Memory B cell (primary cell): Measurements from ENCODE around the gene TSC1.

Source experiments
- ATAC-seq: fragments of 150-1000 bp; cut with Tn5 transposase; 2 replicates; pipeline ENCODE4 v1.10.0; 2021; ENCODE audit warnings: low read depth, mild to moderate bottlenecking, moderate library complexity
- DNase-seq, 2 donors: peaks; one replicate each; pipeline ENCODE4 v3.0.0; 2022; ENCODE audit warnings: low spot score in 2 of 2
- H3K27ac Mint-ChIP-seq: one replicate; pipeline ENCODE4 v1.8.0; 2022; ENCODE audit warnings: mild to moderate bottlenecking, moderate library complexity, mixed read lengths
- H3K27me3 Mint-ChIP-seq: one replicate; pipeline ENCODE4 v1.8.0; 2022; ENCODE audit warnings: mixed read lengths
- H3K36me3 Mint-ChIP-seq: one replicate; pipeline ENCODE4 v1.8.0; 2022; ENCODE audit warnings: mild to moderate bottlenecking, mixed read lengths
- H3K4me1 Mint-ChIP-seq: one replicate; pipeline ENCODE4 v1.8.0; 2022; ENCODE audit warnings: mixed read lengths
- H3K4me3 Mint-ChIP-seq: one replicate; pipeline ENCODE4 v1.8.0; 2022; ENCODE audit warnings: mild to moderate bottlenecking, moderate library complexity, mixed read lengths
- H3K9me3 Mint-ChIP-seq: one replicate; pipeline ENCODE4 v1.8.0; 2022; ENCODE audit warnings: mixed read lengths

TSC1 gene

DNA sequence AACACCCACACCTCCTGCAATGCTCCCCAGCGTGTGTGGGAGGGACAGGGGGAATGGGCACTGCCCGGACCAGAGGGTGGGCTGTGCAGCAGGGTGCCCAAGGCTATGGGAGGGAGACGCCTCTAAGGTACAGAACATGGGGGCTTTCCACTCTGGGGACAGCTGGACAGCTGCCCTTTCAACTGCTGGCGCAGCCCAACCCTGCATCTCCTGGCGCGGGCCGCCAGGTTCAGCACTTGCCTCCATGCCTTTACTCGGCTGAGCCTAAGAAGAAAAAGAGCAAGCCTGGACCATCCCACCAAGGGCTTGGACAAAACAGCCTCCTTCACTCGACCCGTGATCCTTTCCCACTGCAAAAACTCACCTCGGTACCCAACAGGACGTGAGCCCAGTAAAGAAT lies 81.3 kb downstream of the TSC1 start:
- DNase-seq (no peak), ATAC-seq (no peak)
- Mint-ChIP-seq H3K4me3 (no peak overlapping the region), H3K36me3 (no peaks in the 10 kb centered on the region), H3K9me3 (no peaks in the 10 kb centered on the region), H3K27me3 (peaks cover 3% of the 10 kb centered on the region), H3K27ac (no peak overlapping the region), H3K4me1 (no peaks in the 10 kb centered on the region)

DNA sequence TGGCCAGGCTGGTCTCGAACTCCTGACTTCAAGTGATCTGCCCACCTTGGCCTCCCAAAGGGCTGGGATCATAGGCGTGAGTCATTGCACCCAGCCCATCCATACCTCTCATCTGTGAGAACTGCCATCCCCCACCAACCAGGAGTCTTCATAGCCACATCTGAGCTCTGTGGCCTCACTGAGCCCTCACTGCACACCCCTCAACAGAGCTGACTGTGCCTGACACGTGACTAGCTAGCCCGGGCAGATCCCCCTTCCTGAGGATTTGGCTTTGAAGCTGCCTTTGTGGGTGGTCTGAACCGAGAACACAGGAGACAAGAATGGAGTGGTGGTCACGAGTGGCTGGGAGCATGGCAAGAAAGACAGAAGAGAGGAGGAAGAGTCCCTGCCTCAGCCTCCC lies 81.9 kb downstream of the TSC1 start:
- Mint-ChIP-seq H3K27ac (no peak overlapping the region), H3K27me3 (peaks cover 3% of the 10 kb centered on the region), H3K4me1 (no peaks in the 10 kb centered on the region), H3K9me3 (no peaks in the 10 kb centered on the region), H3K36me3 (no peaks in the 10 kb centered on the region), H3K4me3 (no peak overlapping the region)
- DNase-seq: no peak
- ATAC-seq: no peak

DNA sequence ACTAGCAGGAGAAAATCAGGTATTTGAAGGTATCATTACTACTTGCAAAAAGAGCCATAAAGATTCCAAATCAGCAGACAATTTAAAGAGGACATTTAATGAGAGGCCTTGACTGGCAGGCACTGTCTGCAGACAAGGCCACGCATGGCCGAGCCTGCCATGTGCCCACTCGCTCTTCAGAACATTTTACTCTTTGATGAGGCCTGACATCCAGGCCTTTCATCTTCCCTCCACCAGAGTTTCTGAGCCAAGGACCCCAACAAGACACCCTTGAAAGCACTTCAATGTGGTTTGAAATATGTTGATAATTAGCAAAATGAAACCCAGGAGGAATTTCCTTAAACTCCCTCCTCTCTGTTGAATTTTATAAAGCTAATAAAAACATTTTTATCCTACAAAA lies 82.8 kb downstream of the TSC1 start:
- no peak overlapping the region for H3K27ac Mint-ChIP-seq
- peaks cover 3% of the 10 kb centered on the region for H3K27me3 Mint-ChIP-seq
- H3K9me3 Mint-ChIP-seq: no peaks in the 10 kb centered on the region
- no peak overlapping the region for H3K4me3 Mint-ChIP-seq
- H3K4me1 Mint-ChIP-seq: no peaks in the 10 kb centered on the region
- H3K36me3 Mint-ChIP-seq: no peaks in the 10 kb centered on the region
- no peak for DNase-seq
- ATAC-seq: no peak

DNA sequence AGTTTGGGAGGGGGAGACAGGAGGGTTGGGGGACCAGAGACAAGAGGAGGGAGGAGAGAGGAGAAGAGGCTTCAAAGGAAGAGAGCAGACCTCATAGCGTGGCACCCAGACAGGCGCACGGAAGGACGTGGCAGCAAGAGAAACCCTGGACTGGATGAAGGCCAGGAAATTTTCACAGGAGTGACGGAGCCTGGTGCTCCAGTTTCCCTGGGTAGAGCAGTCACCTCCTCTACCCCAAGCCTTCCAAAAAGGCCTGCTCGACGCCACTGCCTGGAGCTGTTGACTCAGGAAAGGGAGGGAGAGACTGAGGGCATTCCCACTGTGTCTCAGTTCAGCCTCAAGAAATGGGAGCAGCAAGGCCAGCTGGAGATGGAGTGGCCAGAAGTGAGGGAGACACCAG lies 85.7 kb downstream of the TSC1 start:
- Mint-ChIP-seq H3K4me3 (no peak overlapping the region), H3K27me3 (peaks cover 3% of the 10 kb centered on the region), H3K36me3 (no peaks in the 10 kb centered on the region), H3K4me1 (peaks cover 14% of the 10 kb centered on the region), H3K9me3 (no peaks in the 10 kb centered on the region), H3K27ac (no peak overlapping the region)
- ATAC-seq: no peak
- no peak for DNase-seq

DNA sequence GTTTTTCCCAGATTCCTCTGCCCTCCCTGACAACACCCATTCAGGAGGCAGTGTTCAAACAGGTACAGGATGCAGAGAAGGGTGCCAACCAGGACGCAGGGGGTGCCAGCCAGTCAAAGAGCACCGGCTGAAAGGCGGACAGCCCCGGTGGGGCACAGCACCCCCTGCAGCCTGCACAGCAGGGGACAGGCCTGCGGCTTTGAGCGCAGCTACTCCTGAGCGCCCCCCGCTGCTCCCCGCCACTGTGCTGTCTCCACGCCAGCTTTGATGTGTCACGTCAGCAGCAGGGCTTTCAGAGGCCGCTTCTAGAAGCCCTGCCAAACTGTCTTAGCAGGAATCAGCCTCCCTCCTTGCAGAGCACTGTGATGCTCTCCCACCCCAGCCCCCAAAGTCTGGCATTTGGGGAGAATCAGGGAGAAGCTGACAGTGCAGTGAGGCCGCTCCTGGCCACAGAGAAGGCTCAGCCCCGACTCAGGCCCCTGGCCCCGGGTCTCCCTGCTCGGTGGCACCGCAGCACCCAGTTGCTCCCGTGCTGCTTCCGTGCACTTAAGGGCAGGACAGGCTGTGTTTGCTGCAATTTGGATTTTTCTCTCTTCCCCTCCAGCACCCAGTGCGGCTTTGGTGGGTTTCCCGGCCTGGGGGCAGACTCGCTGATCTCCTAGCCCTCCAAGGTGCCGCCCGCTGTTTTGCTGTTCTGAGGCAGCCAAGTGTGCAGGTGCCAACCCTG lies 86.6 kb downstream of the TSC1 start:
- no peaks in the 10 kb centered on the region for H3K9me3 Mint-ChIP-seq
- H3K36me3 Mint-ChIP-seq: no peaks in the 10 kb centered on the region
- H3K4me3 Mint-ChIP-seq: no peak overlapping the region
- peaks cover 14% of the 10 kb centered on the region for H3K4me1 Mint-ChIP-seq
- DNase-seq (no peak), ATAC-seq (no peak)
- peaks cover 3% of the 10 kb centered on the region for H3K27me3 Mint-ChIP-seq
- no peak overlapping the region for H3K27ac Mint-ChIP-seq

GRCh38 chr9:132857031-132857430 lies 87.4 kb downstream of the TSC1 start:
- H3K27ac Mint-ChIP-seq: no peak overlapping the region
- H3K36me3 Mint-ChIP-seq: peaks cover 1% of the 10 kb centered on the region
- DNase-seq (no peak), ATAC-seq (no peak)
- H3K4me1 Mint-ChIP-seq: peaks cover 16% of the 10 kb centered on the region
- H3K9me3 Mint-ChIP-seq: no peaks in the 10 kb centered on the region
- peaks cover 3% of the 10 kb centered on the region for H3K27me3 Mint-ChIP-seq
- H3K4me3 Mint-ChIP-seq: no peak overlapping the region

DNA sequence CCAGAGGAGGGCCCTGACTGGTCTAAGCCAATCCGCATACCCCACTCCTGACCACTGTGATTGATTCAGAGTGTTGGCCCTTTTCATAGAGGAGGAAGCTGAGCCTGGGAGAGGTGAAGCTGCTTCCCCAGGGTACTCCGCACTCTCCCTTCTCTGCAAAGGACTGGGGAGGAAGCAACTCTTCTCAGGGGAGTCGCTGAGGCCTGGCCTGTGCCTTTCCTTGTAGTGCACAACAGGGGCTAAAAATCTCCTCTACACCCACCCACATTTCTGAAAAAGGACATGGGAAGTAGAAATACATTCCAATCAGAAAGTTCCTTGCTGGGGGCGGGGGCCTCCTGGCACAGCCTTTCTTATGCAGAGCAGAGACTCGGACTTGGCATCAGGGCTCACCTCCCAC lies 88.5 kb downstream of the TSC1 start:
- peak overlapping the region; percentile 49 for H3K4me3 Mint-ChIP-seq
- H3K27me3 Mint-ChIP-seq: peaks cover 3% of the 10 kb centered on the region
- peaks cover 19% of the 10 kb centered on the region for H3K4me1 Mint-ChIP-seq
- DNase-seq: no peak
- no peak overlapping the region for H3K27ac Mint-ChIP-seq
- no peak for ATAC-seq
- no peaks in the 10 kb centered on the region for H3K9me3 Mint-ChIP-seq
- peaks cover 1% of the 10 kb centered on the region for H3K36me3 Mint-ChIP-seq

GRCh38 chr9:132854832-132855231 lies 89.6 kb downstream of the TSC1 start:
- H3K4me3 Mint-ChIP-seq: peak overlapping the region; percentile 74
- peaks cover 3% of the 10 kb centered on the region for H3K27me3 Mint-ChIP-seq
- no peaks in the 10 kb centered on the region for H3K9me3 Mint-ChIP-seq
- DNase-seq (no peak), ATAC-seq (peak; percentile 71)
- peaks cover 19% of the 10 kb centered on the region for H3K4me1 Mint-ChIP-seq
- peaks cover 1% of the 10 kb centered on the region for H3K36me3 Mint-ChIP-seq
- H3K27ac Mint-ChIP-seq: peak overlapping the region; percentile 82

DNA sequence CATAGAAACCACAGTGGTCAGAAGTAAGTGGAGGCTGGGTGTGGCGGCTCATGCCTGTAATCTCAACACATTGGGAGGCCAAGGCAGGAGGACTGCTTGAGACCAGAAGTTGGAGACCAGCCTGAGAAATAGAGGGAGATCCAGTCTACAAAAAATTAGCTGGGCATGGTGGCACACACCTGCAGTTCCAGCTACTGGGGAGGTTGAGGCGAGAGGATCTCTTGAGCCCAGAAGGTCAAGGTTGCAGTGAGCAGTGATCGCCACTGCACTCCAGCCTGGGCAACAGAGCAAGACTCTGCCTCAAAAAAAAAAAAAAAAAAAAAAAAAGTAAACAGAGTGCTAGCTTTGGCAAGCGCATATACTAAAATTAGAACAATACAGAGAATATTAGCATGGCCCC lies 90.9 kb downstream of the TSC1 start:
- peaks cover 1% of the 10 kb centered on the region for H3K36me3 Mint-ChIP-seq
- H3K4me1 Mint-ChIP-seq: peaks cover 21% of the 10 kb centered on the region
- DNase-seq (no peak), ATAC-seq (no peak)
- H3K9me3 Mint-ChIP-seq: no peaks in the 10 kb centered on the region
- H3K4me3 Mint-ChIP-seq: no peak overlapping the region
- H3K27ac Mint-ChIP-seq: no peak overlapping the region
- H3K27me3 Mint-ChIP-seq: no peaks in the 10 kb centered on the region

- Mint-ChIP-seq H3K36me3 (peaks cover 1% of the 10 kb centered on the region), H3K4me3 (peak overlapping the region; percentile 64), H3K27ac (no peak overlapping the region), H3K27me3 (no peaks in the 10 kb centered on the region), H3K4me1 (peaks cover 9% of the 10 kb centered on the region), H3K9me3 (no peaks in the 10 kb centered on the region)
- DNase-seq (no peak), ATAC-seq (no peak)
Observed at GRCh38 chr9:132849185-132849706, 95.2 kb downstream of the TSC1 start.

DNA sequence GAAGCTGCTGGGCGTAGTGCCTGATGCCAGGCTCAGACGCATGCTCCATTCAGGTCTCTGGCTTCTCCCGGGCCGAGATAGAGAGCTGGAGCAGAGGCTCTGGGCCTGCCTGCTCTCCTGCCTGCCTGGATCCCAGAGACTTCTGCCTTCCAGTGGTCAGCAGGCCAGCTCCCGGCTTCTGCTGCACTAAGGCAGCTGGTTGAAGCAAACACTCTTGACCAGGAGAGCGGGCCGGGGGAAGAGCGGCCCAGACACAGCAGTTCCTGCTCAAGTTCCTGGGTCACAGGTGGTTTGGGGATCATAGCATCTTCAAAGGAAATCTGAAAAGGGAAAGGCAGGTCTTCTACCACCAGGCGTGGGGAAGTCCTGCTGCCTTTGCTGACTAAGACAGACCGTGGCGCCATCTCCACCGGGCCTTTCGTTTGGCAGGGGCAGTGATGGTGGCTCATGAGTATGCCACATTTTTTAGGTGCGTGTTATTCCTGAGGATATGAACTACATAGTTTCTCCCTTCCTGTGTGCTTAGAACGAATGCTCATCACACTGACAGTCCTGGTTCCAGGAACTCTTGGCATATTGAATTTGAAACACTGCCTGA lies 97.4 kb downstream of the TSC1 start:
- no peaks in the 10 kb centered on the region for H3K36me3 Mint-ChIP-seq
- H3K4me1 Mint-ChIP-seq: peaks cover 6% of the 10 kb centered on the region
- DNase-seq (no peak), ATAC-seq (no peak)
- H3K9me3 Mint-ChIP-seq: no peaks in the 10 kb centered on the region
- H3K27ac Mint-ChIP-seq: no peak overlapping the region
- H3K4me3 Mint-ChIP-seq: no peak overlapping the region
- no peaks in the 10 kb centered on the region for H3K27me3 Mint-ChIP-seq

DNA sequence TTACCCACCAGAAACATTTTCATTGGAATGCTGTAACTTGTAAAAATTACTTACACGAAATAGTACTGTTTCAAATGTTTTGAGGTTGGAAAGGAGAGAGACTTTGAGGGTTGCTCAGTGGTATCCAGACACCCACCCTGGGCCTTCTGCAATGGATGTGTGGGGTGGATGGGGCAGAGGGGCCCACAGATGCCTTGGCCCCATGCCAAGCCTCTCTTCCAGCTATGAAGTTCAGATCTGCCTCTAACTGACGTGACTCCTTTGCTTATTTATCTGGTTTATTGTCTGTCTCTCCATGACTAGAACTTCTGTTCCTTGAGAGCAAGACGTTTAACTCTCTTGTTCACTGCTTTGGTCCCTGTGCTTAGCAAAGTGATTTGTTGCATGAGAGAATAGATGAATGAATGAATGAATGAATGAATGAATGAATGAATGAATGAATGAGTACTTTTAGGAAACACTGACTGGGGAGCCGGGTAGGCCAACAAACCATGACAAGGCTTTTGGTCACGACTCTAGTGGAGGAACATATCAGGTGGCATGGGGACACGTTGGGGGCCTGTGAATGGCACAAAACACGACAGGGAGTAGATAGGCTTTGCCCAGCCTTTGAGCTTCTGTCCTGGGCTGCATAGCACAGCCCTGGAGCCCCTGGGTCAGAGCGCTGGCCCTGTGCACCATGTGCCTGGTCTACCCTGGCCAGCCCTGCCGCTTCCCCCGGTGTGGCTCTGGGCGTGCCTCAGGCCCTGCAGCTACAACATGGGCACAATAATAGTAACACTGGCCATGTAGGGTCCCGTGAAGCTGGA lies 98.1 kb downstream of the TSC1 start:
- no peaks in the 10 kb centered on the region for H3K9me3 Mint-ChIP-seq
- ATAC-seq (no peak), DNase-seq (no peak)
- H3K27ac Mint-ChIP-seq: no peak overlapping the region
- no peak overlapping the region for H3K4me3 Mint-ChIP-seq
- H3K4me1 Mint-ChIP-seq: peaks cover 4% of the 10 kb centered on the region
- no peaks in the 10 kb centered on the region for H3K36me3 Mint-ChIP-seq
- no peaks in the 10 kb centered on the region for H3K27me3 Mint-ChIP-seq

- no peaks in the 10 kb centered on the region for H3K27me3 Mint-ChIP-seq
- H3K36me3 Mint-ChIP-seq: no peaks in the 10 kb centered on the region
- H3K4me3 Mint-ChIP-seq: no peak overlapping the region
- no peak for ATAC-seq
- no peak for DNase-seq
- no peaks in the 10 kb centered on the region for H3K9me3 Mint-ChIP-seq
- H3K4me1 Mint-ChIP-seq: no peaks in the 10 kb centered on the region
- H3K27ac Mint-ChIP-seq: no peak overlapping the region
Observed at GRCh38 chr9:132842124-132843044, 102.0 kb downstream of the TSC1 start.
